ENCODE measurements around the gene LMO7.
"Not testable (repeated sequence)": the region's sequence is repeated elsewhere in the genome, so short reads cannot be mapped to it uniquely, and the experiment has no call there.

Gene LMO7

DNA sequence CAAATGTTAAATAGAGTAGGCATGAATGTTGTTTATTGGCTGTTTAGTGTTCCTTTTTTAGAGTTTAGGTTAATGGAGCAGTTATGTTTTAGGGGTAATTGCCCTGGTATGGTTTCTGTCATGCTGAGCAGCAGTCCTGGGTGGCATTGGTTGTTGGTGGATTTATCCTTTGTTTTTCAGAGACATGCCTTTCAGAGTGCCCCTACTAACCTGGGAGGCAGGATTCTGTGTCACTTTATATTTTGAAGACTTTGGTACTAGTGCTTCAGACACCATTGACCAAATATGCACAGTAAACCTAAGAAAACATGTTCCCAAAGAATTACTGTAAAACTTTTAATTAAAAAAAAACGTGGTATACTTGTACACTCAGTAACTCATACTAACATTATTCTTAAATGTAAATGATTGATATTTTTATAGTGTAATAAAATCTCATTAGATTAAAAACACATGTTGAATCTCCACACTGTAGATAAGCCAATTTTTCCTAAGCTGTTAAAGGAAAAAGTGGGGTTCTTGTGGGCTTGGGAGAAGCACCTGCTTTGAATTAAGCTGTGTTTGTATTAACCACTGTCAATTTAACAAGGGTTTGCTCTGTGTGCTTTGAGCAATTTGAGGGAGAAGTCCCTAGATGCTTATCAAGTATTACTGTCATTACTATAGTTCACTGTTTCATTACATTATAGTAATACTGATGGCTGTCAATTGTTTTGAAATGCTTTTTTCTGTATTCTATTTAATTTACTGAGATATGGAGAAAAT lies 133.2 kb downstream of the LMO7 start:
- no peaks in the 10 kb centered on the region for H3K36me3 ChIP-seq (ENCODE audit: control insufficient read depth, insufficient read depth, low read length)
- H3K27me3 ChIP-seq (ENCODE audit: control insufficient read depth, insufficient read depth, low read length) = no peaks in the 10 kb centered on the region
- no peak overlapping the region for H3K4me3 ChIP-seq (ENCODE audit: low read length)
- H3K9ac ChIP-seq (ENCODE audit: low read length) = no peak overlapping the region
- no peaks in the 10 kb centered on the region for H3K9me3 ChIP-seq (ENCODE audit: control insufficient read depth, low read length)
- peaks cover 37% of the 10 kb centered on the region for H3K4me1 ChIP-seq (ENCODE audit: control insufficient read depth, insufficient read depth, low read length)

DNA sequence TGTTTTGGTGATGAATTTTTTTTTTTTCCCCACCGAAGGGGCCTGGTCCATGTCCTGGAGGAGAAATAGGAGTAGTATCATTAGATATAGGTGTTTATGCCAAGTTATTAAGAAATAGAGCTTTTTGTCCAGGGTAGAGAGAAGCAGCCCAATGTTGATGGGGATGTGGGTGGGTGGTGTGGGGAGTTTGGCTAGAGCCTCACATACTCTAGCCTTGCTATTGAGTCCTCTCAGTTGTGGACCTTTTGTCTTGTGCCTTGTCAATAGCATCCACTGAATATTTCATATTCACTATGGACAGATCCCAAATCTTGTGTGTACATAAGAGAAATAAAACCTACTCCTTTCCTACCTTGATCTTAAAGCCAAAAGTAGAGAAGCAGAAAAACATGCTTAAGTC lies 134.0 kb downstream of the LMO7 start:
- H3K9ac ChIP-seq (ENCODE audit: low read length) = no peak overlapping the region
- peaks cover 41% of the 10 kb centered on the region for H3K4me1 ChIP-seq (ENCODE audit: control insufficient read depth, insufficient read depth, low read length)
- no peaks in the 10 kb centered on the region for H3K36me3 ChIP-seq (ENCODE audit: control insufficient read depth, insufficient read depth, low read length)
- no peaks in the 10 kb centered on the region for H3K9me3 ChIP-seq (ENCODE audit: control insufficient read depth, low read length)
- no peaks in the 10 kb centered on the region for H3K27me3 ChIP-seq (ENCODE audit: control insufficient read depth, insufficient read depth, low read length)
- H3K4me3 ChIP-seq (ENCODE audit: low read length) = no peak overlapping the region

DNA sequence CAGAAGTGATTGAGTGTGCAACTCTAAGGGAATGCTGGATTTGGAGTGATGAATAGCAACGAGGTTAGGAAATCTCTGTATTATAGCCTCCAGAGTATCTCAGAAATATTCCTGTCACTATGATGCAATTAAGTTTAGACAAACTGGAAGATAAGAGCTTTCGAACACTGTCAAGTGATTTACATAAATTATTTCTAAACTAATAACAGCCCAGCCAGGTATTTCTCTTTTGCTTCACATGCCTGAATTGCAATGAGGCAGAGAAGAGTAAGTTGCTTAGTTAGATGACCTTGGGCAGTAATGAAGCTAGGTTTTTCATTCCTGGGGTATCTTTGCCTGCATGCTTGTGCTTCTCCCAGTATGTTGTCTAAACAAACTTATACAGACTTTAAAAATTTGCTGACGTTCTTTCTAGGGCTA lies 134.5 kb downstream of the LMO7 start:
- Histone ChIP-seq H3K4me3 (ENCODE audit: low read length) (no peak overlapping the region), H3K4me1 (ENCODE audit: control insufficient read depth, insufficient read depth, low read length) (peaks cover 37% of the 10 kb centered on the region), H3K27me3 (ENCODE audit: control insufficient read depth, insufficient read depth, low read length) (no peaks in the 10 kb centered on the region)

DNA sequence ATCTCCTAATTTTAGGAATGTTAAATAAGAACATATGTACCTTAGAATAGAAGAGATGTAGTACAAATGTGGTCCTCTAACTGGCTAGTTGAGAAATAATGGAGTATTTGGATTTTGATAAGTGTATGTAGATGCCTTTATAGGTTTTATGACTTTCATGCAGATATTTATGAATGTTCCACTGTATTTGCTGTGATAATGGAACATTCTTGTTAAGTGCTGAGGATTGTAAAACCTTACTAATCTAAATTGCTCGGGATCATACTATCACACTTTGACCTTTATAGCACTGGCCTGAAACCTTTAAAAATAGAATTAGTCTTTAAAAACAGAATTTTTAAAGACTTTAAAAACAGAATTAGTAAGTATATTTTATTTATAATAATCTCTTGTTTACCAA lies 135.1 kb downstream of the LMO7 start:
- Histone ChIP-seq H3K36me3 (ENCODE audit: control insufficient read depth, insufficient read depth, low read length) (no peaks in the 10 kb centered on the region), H3K27me3 (ENCODE audit: control insufficient read depth, insufficient read depth, low read length) (no peaks in the 10 kb centered on the region), H3K9me3 (ENCODE audit: control insufficient read depth, low read length) (no peaks in the 10 kb centered on the region), H3K9ac (ENCODE audit: low read length) (no peak overlapping the region), H3K4me1 (ENCODE audit: control insufficient read depth, insufficient read depth, low read length) (peaks cover 33% of the 10 kb centered on the region), H3K4me3 (ENCODE audit: low read length) (no peak overlapping the region)

More for the DNA sequence above, 134.5 kb downstream of the LMO7 start:
- no peak overlapping the region for H3K9ac ChIP-seq (ENCODE audit: low read length)
- H3K36me3 ChIP-seq (ENCODE audit: control insufficient read depth, insufficient read depth, low read length) = no peaks in the 10 kb centered on the region
- no peaks in the 10 kb centered on the region for H3K9me3 ChIP-seq (ENCODE audit: control insufficient read depth, low read length)

DNA sequence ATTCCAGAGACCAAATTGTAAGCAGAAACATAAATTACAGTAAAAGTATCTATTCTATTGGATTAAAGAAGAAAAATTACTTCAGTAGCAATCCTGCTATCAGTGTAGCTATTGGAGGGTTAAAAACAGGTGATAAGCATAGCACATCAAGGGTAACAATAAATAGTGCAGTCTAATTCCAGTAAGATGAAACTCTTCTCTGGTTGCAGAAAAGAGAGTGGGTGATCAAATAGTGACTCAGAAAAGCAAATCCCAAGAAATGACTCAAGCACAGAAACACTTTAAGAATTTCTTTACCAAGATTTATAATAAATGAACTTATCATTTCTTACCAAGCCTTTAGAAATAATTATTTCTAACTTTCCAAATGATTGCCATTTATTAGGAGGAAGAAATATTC lies 135.7 kb downstream of the LMO7 start:
- Histone ChIP-seq H3K27me3 (ENCODE audit: control insufficient read depth, insufficient read depth, low read length) (no peaks in the 10 kb centered on the region), H3K9me3 (ENCODE audit: control insufficient read depth, low read length) (no peaks in the 10 kb centered on the region), H3K4me3 (ENCODE audit: low read length) (no peak overlapping the region), H3K4me1 (ENCODE audit: control insufficient read depth, insufficient read depth, low read length) (peaks cover 27% of the 10 kb centered on the region), H3K36me3 (ENCODE audit: control insufficient read depth, insufficient read depth, low read length) (no peaks in the 10 kb centered on the region), H3K9ac (ENCODE audit: low read length) (no peak overlapping the region)

DNA sequence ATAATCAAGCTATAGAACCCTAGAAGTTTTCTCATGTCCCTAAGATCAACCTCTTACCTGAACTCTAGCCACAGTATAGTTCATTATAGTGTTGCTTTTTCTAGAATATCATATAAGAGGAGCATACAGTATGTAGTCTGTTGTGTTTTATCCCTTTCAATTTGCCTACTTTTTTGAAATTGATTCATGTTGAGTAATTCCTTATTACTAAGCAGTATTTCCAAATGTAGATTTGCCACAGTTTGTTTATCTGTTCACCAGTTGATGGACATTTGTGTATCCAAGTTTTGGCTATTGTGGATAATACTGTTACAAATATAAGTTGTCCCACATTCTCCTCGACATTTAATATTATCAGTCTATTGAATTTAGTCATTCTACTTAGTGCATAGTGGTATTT lies 138.0 kb downstream of the LMO7 start:
- Histone ChIP-seq H3K36me3 (ENCODE audit: control insufficient read depth, insufficient read depth, low read length) (no peaks in the 10 kb centered on the region), H3K4me1 (ENCODE audit: control insufficient read depth, insufficient read depth, low read length) (peaks cover 26% of the 10 kb centered on the region), H3K9ac (ENCODE audit: low read length) (no peak overlapping the region), H3K27me3 (ENCODE audit: control insufficient read depth, insufficient read depth, low read length) (no peaks in the 10 kb centered on the region), H3K9me3 (ENCODE audit: control insufficient read depth, low read length) (no peaks in the 10 kb centered on the region), H3K4me3 (ENCODE audit: low read length) (no peak overlapping the region)

DNA sequence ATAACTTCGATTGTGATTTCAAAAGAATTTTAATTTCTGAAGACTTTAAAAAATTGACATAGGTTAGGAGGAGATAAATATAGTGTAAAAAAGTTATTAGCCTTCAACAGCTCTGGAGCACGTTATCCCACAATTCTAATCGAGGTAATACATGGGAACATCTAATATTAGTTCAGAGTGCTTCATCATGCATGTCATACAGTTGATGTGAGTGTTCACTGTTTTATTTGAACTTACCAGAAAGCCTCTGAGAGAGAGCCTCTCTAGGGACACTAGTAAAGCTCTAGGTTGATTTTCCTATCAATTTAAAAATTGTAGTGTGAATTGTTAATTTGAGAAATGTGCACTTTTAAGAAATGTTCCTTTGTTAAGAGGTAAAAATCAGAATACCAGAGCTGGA lies 140.4 kb downstream of the LMO7 start:
- Histone ChIP-seq H3K27me3 (ENCODE audit: control insufficient read depth, insufficient read depth, low read length) (no peaks in the 10 kb centered on the region), H3K9me3 (ENCODE audit: control insufficient read depth, low read length) (no peaks in the 10 kb centered on the region), H3K36me3 (ENCODE audit: control insufficient read depth, insufficient read depth, low read length) (no peaks in the 10 kb centered on the region), H3K4me3 (ENCODE audit: low read length) (no peak overlapping the region), H3K4me1 (ENCODE audit: control insufficient read depth, insufficient read depth, low read length) (peaks cover 17% of the 10 kb centered on the region), H3K9ac (ENCODE audit: low read length) (no peak overlapping the region)

DNA sequence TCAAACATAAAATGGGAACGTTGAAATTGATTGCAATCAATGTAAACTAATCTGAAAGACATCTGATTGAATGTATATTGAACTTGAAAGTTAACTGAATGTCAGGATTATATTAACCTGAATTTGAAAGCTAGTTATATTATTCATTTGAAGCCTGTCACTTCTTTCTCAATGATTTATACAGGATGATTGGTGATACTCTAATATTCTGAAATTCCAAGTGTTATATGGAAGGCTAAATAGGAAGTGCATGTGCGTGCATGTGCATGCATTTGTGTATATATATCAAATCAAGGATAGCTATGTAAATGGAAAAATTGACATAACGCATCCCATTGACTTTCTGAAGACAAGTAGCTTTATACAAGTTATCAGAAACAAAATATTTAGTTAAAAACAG lies 143.3 kb downstream of the LMO7 start:
- peaks cover 10% of the 10 kb centered on the region for H3K4me1 ChIP-seq (ENCODE audit: control insufficient read depth, insufficient read depth, low read length)
- H3K4me3 ChIP-seq (ENCODE audit: low read length) = no peak overlapping the region
- no peak overlapping the region for H3K9ac ChIP-seq (ENCODE audit: low read length)
- no peaks in the 10 kb centered on the region for H3K27me3 ChIP-seq (ENCODE audit: control insufficient read depth, insufficient read depth, low read length)
- H3K9me3 ChIP-seq (ENCODE audit: control insufficient read depth, low read length) = no peaks in the 10 kb centered on the region
- no peaks in the 10 kb centered on the region for H3K36me3 ChIP-seq (ENCODE audit: control insufficient read depth, insufficient read depth, low read length)

DNA sequence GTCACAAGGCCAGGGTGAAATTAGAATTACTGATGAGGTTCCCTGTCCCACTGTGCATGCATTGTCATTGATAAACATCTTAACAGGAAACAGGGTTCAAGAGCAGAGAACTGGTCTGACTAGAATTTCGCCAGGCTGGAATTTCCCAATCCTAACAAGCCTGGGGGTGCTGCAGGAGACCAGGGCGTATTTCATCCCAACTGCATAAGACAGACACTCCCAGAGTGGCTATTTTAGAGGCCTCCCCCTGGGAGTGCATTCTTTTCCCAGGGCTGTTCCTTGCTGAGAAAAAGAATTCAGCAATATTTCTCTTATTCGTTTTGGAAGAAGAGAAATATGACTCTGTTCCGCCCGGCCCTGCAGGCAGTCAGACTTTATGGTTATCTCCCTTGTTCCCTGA lies 144.0 kb downstream of the LMO7 start:
- not testable (repeated sequence) for H3K4me1 ChIP-seq (ENCODE audit: control insufficient read depth, insufficient read depth, low read length); H3K4me3 ChIP-seq (ENCODE audit: low read length); H3K9me3 ChIP-seq (ENCODE audit: control insufficient read depth, low read length); H3K27me3 ChIP-seq (ENCODE audit: control insufficient read depth, insufficient read depth, low read length); H3K9ac ChIP-seq (ENCODE audit: low read length); H3K36me3 ChIP-seq (ENCODE audit: control insufficient read depth, insufficient read depth, low read length)

DNA sequence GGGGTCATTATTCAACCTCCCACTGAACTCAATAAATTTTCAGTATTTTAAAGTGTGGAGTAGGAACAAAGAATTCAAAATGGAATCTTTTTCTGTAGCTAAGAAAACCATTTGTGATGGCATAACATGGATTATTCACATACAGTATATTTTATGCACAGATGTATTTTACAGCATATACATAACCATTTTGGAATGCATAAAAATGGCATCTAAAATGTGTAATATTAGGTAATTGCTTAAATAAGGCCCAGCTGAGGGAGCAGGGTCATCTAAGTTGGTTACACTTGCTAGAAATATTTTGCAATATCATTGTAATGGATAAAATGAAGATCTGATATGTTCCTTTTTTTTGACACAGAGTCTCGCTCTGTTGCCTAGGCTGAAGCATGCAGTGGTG lies 146.9 kb downstream of the LMO7 start:
- H3K4me3 ChIP-seq (ENCODE audit: low read length) = no peak overlapping the region

DNA sequence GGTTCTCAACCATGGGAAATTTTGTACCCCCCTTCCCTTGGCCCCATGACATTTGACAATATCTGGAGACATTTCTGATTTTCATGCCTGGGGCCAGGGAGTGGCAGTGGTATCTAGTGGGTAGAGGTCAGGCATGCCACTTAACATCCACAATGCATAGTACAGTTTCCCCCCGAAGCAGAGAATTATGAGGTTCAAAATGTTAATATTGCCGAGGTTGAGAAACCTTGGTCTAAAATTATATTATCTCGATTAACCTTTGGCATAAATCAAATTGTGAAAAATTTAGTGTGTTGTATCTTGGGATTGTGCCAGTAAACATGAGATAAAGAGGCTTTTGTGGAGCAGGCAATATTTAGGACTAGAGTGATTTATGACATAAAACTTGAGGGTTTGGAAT lies 147.9 kb downstream of the LMO7 start:
- Histone ChIP-seq H3K4me1 (ENCODE audit: control insufficient read depth, insufficient read depth, low read length) (peaks cover 15% of the 10 kb centered on the region), H3K4me3 (ENCODE audit: low read length) (no peak overlapping the region), H3K27me3 (ENCODE audit: control insufficient read depth, insufficient read depth, low read length) (no peaks in the 10 kb centered on the region), H3K36me3 (ENCODE audit: control insufficient read depth, insufficient read depth, low read length) (no peaks in the 10 kb centered on the region), H3K9ac (ENCODE audit: low read length) (no peak overlapping the region), H3K9me3 (ENCODE audit: control insufficient read depth, low read length) (no peaks in the 10 kb centered on the region)

More for the DNA sequence above, 146.9 kb downstream of the LMO7 start:
- Histone ChIP-seq H3K9ac (ENCODE audit: low read length) (no peak overlapping the region), H3K9me3 (ENCODE audit: control insufficient read depth, low read length) (no peaks in the 10 kb centered on the region), H3K27me3 (ENCODE audit: control insufficient read depth, insufficient read depth, low read length) (no peaks in the 10 kb centered on the region), H3K36me3 (ENCODE audit: control insufficient read depth, insufficient read depth, low read length) (no peaks in the 10 kb centered on the region), H3K4me1 (ENCODE audit: control insufficient read depth, insufficient read depth, low read length) (peaks cover 8% of the 10 kb centered on the region)

DNA sequence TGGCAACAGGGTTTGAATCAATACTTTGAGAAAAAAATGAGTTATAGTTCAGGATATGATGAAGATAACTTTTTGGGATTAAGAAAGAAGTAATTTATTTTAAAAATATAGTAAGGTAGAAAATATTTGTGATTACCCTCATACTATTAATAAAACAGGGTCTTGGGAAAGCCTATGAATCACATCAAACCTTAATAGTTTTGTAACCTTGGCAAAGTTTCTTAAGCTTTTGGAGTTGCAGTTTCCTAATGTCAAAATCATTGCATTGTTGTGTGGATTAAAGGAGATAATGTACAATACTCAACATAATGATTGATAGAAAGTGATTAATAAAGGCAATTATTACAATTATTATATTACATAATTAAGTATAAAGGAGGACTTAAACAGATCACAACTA lies 149.0 kb downstream of the LMO7 start:
- no peaks in the 10 kb centered on the region for H3K9me3 ChIP-seq (ENCODE audit: control insufficient read depth, low read length)
- H3K27me3 ChIP-seq (ENCODE audit: control insufficient read depth, insufficient read depth, low read length) = no peaks in the 10 kb centered on the region
- no peaks in the 10 kb centered on the region for H3K36me3 ChIP-seq (ENCODE audit: control insufficient read depth, insufficient read depth, low read length)
- no peak overlapping the region for H3K4me3 ChIP-seq (ENCODE audit: low read length)
- H3K4me1 ChIP-seq (ENCODE audit: control insufficient read depth, insufficient read depth, low read length) = peaks cover 23% of the 10 kb centered on the region
- no peak overlapping the region for H3K9ac ChIP-seq (ENCODE audit: low read length)

Measured in mucosa of stomach (tissue), 1 donor.